Mesenchymal stem cell (in vitro differentiated cells and primary cell): Measurements from ENCODE around the gene KLF7.

Source experiments
- DNase-seq: peaks from one replicate; pipeline ENCODE4 v3.0.0-alpha.2; 2013
- H2AFZ ChIP-seq: one replicate; pipeline ENCODE4 v1.6.1; 2013; ENCODE audit warnings: low read depth, mild to moderate bottlenecking, control low read depth, inconsistent platforms, low read length, moderate library complexity
- H2AK5ac ChIP-seq: 2 replicates; pipeline ENCODE4 v1.6.1; 2013; ENCODE audit warnings: low read length, moderate library complexity, mild to moderate bottlenecking, inconsistent platforms; ENCODE audit not compliant: severe bottlenecking
- H2BK120ac ChIP-seq: one replicate; pipeline ENCODE4 v1.6.1; 2013; ENCODE audit warnings: low read depth, mild to moderate bottlenecking, inconsistent platforms, low read length, moderate library complexity
- H2BK12ac ChIP-seq, 2 experiments: one replicate each; pipeline ENCODE4 v1.6.1; 2013; ENCODE audit warnings: inconsistent platforms in 2 of 2, low read length in 2 of 2, mild to moderate bottlenecking in 2 of 2, moderate library complexity in 2 of 2, control low read depth in 1 of 2
- H2BK15ac ChIP-seq: one replicate; pipeline ENCODE4 v1.6.1; 2013; ENCODE audit warnings: mild to moderate bottlenecking, low read depth, inconsistent platforms; ENCODE audit not compliant: poor library complexity, severe bottlenecking
- H2BK5ac ChIP-seq: 2 replicates; pipeline ENCODE4 v1.6.1; 2013; ENCODE audit warnings: low read depth, mild to moderate bottlenecking, low read length, control low read depth, inconsistent platforms; ENCODE audit not compliant: poor library complexity, severe bottlenecking
- H3K14ac ChIP-seq, 2 experiments: one replicate each; pipeline ENCODE4 v1.6.1; 2013; ENCODE audit warnings: inconsistent platforms in 2 of 2, low read length in 2 of 2, control low read depth in 1 of 2, mild to moderate bottlenecking in 1 of 2, moderate library complexity in 1 of 2
- H3K18ac ChIP-seq, 2 experiments: one replicate each; pipeline ENCODE4 v1.6.1; 2013; ENCODE audit warnings: inconsistent platforms in 2 of 2, low read length in 2 of 2, control low read depth in 1 of 2, low read depth in 1 of 2, mild to moderate bottlenecking in 1 of 2
- H3K23ac ChIP-seq, 2 experiments: one replicate each; pipeline ENCODE4 v1.6.1; 2013; ENCODE audit warnings: inconsistent platforms in 2 of 2, low read length in 2 of 2, mild to moderate bottlenecking in 2 of 2, moderate library complexity in 2 of 2, control low read depth in 1 of 2
- H3K27ac ChIP-seq: 2 replicates; pipeline ENCODE4 v1.5.1; 2013; ENCODE audit warnings: mild to moderate bottlenecking, moderate library complexity, low read length, control low read depth, inconsistent platforms; ENCODE audit not compliant: poor library complexity, severe bottlenecking
- H3K27me3 ChIP-seq, 2 experiments: 2 replicates each; pipeline versions ENCODE4 v1.6.1 to v1.7.0; 2013; ENCODE audit warnings: low read length in 2 of 2, mild to moderate bottlenecking in 2 of 2, moderate library complexity in 2 of 2, control low read depth in 1 of 2, inconsistent platforms in 1 of 2; ENCODE audit not compliant: control insufficient read depth in 1 of 2, insufficient read depth in 1 of 2
- H3K36me3 ChIP-seq, 2 experiments: 2 replicates each; pipeline versions ENCODE4 v1.6.1 to v1.7.0; 2013; ENCODE audit warnings: low read length in 2 of 2, control low read depth in 1 of 2, inconsistent platforms in 1 of 2, low read depth in 1 of 2, mild to moderate bottlenecking in 1 of 2; ENCODE audit not compliant: insufficient read depth in 2 of 2, control insufficient read depth in 1 of 2
- H3K4ac ChIP-seq, 2 experiments: one replicate each; pipeline ENCODE4 v1.6.1; 2013; ENCODE audit warnings: inconsistent platforms in 2 of 2, low read length in 2 of 2, mild to moderate bottlenecking in 2 of 2, moderate library complexity in 2 of 2, control low read depth in 1 of 2, low read depth in 1 of 2
- H3K4me1 ChIP-seq: 2 replicates; pipeline ENCODE4 v1.6.1; 2013; ENCODE audit warnings: low read depth, low read length, control low read depth; ENCODE audit not compliant: control insufficient read depth, insufficient read depth
- H3K4me2 ChIP-seq: 2 replicates; pipeline ENCODE4 v1.6.1; 2013; ENCODE audit warnings: low read length, mild to moderate bottlenecking, inconsistent platforms; ENCODE audit not compliant: poor library complexity, severe bottlenecking
- H3K4me3 ChIP-seq, 2 experiments: 2 replicates each; pipeline versions ENCODE4 v1.5.1 to v1.7.0; 2013; ENCODE audit warnings: low read length in 2 of 2, mild to moderate bottlenecking in 2 of 2, control low read depth in 1 of 2, low read depth in 1 of 2; ENCODE audit not compliant: insufficient read depth in 1 of 2
- H3K79me1 ChIP-seq: replicated peaks from 2 replicates; pipeline ENCODE4 v1.6.1; 2013; ENCODE audit warnings: mild to moderate bottlenecking, control low read depth, low read length, inconsistent platforms; ENCODE audit not compliant: poor library complexity, severe bottlenecking
- H3K9ac ChIP-seq: 2 replicates; pipeline ENCODE4 v1.7.0; 2013; ENCODE audit warnings: mild to moderate bottlenecking, low read length, moderate library complexity
- H3K9me3 ChIP-seq: 2 replicates; pipeline ENCODE4 v1.7.0; 2013; ENCODE audit warnings: mild to moderate bottlenecking, low read length; ENCODE audit not compliant: control insufficient read depth
- H4K8ac ChIP-seq: one replicate; pipeline ENCODE4 v1.6.1; 2013; ENCODE audit warnings: inconsistent platforms, mild to moderate bottlenecking, low read length, moderate library complexity
- H4K91ac ChIP-seq: one replicate; pipeline ENCODE4 v1.6.1; 2013; ENCODE audit warnings: mild to moderate bottlenecking, low read length, inconsistent platforms
- WGBS: methylation state at CpG from one replicate; pipeline ENCODE4 v1.1.7; 2013; ENCODE audit warnings: mixed read lengths; 5-methylcytosine and 5-hydroxymethylcytosine counted together

The KLF7 gene

DNA sequence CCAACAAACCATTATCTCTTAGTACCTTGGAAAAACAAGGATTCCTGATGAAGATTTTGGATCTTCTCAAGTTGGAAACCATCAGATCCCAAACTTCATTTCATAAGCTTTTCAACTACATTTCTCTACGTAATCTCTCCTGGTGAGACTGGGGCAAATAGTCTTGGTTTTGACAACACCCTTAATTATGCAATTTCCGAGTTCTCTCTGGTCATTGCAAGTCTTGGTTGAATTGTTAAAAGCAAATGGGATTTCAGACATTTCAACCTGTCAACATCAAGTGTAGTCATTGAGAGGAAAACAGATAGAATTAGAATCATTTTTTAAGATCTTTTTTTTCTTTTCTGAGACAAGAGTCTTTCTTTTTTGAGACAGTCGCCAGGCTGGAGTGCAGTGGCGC is 26.2 kb downstream of the KLF7 start:
- H2BK12ac ChIP-seq: no peak overlapping the region
- H3K23ac ChIP-seq: no peak overlapping the region
- H2BK120ac ChIP-seq: no peak overlapping the region
- 100% methylated on average over 4 of the region's 4 CpGs for WGBS
- H4K8ac ChIP-seq: no peak overlapping the region
- H3K27ac ChIP-seq: no peak overlapping the region
- no peak overlapping the region for H3K4me3 ChIP-seq
- no peak overlapping the region for H2AK5ac ChIP-seq
- no peak overlapping the region for H2BK15ac ChIP-seq
- H3K14ac ChIP-seq: no peak overlapping the region
- no peak overlapping the region for H3K9ac ChIP-seq
- no peak overlapping the region for H4K91ac ChIP-seq
- no peak overlapping the region for H3K18ac ChIP-seq
- no peak overlapping the region for H2BK5ac ChIP-seq
- H3K79me1 ChIP-seq: peaks cover 2% of the 10 kb centered on the region
- H3K27me3 ChIP-seq: no peaks in the 10 kb centered on the region
- H3K36me3 ChIP-seq: peaks cover 0 to 9% of the 10 kb centered on the region in 2 experiments
- DNase-seq: no peak
- H3K4me1 ChIP-seq: peaks cover 12% of the 10 kb centered on the region
- no peak overlapping the region for H3K4ac ChIP-seq
- H3K9me3 ChIP-seq: no peaks in the 10 kb centered on the region
- H3K4me2 ChIP-seq: no peak overlapping the region
- no peak overlapping the region for H2AFZ ChIP-seq

DNA sequence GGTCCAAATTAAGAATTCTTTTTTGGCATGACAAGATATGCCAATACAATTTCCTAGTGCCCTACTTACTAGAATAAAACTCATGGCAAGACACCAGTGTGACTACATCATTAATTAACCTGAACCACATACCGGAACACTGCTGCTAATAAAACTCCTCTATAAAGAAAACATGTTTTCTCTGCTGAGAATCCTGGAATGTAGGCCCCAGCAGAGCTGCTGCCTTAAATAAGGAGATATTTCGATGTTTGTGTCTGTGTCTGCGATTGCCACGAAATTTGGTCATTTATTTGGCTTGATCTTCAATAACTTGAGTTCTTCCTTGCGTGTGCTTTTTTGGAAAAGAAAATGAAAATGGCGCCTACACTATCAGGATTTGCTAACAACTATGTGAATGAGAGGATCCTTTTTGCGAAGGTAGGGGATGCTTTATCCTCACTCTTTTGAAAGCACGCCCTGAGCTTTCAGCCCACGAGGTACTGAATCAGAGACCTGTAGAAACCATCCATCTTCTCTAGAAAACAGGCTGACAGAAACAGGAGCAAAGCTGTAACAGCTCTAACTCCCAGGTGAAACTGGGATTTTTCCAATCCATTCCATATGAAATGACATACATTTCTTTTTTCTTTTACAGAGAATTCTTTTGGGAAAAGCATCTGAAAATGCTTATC is 27.0 kb downstream of the KLF7 start:
- no peak overlapping the region for H4K8ac ChIP-seq
- no peaks in the 10 kb centered on the region for H3K9me3 ChIP-seq
- no peak overlapping the region for H3K4me3 ChIP-seq
- H2BK15ac ChIP-seq: no peak overlapping the region
- H2AFZ ChIP-seq: no peak overlapping the region
- no peak overlapping the region for H2BK12ac ChIP-seq
- peaks cover 0 to 9% of the 10 kb centered on the region in 2 experiments for H3K36me3 ChIP-seq
- H3K79me1 ChIP-seq: peaks cover 2% of the 10 kb centered on the region
- WGBS: 96% methylated on average over 9 of the region's 9 CpGs
- DNase-seq: no peak
- peak overlapping the region; percentile 74 for H2BK5ac ChIP-seq
- H3K14ac ChIP-seq: no peak overlapping the region
- peak overlapping the region; percentile 86 for H3K27ac ChIP-seq
- H3K9ac ChIP-seq: no peak overlapping the region
- no peak overlapping the region for H2BK120ac ChIP-seq
- no peak overlapping the region for H3K18ac ChIP-seq
- H4K91ac ChIP-seq: no peak overlapping the region
- H3K4me2 ChIP-seq: peak overlapping the region; percentile 12
- H3K23ac ChIP-seq: no peak overlapping the region
- H3K4me1 ChIP-seq: peaks cover 11% of the 10 kb centered on the region
- H3K4ac ChIP-seq: no peak overlapping the region
- H3K27me3 ChIP-seq: no peaks in the 10 kb centered on the region
- peak overlapping the region; percentile 91 for H2AK5ac ChIP-seq

DNA sequence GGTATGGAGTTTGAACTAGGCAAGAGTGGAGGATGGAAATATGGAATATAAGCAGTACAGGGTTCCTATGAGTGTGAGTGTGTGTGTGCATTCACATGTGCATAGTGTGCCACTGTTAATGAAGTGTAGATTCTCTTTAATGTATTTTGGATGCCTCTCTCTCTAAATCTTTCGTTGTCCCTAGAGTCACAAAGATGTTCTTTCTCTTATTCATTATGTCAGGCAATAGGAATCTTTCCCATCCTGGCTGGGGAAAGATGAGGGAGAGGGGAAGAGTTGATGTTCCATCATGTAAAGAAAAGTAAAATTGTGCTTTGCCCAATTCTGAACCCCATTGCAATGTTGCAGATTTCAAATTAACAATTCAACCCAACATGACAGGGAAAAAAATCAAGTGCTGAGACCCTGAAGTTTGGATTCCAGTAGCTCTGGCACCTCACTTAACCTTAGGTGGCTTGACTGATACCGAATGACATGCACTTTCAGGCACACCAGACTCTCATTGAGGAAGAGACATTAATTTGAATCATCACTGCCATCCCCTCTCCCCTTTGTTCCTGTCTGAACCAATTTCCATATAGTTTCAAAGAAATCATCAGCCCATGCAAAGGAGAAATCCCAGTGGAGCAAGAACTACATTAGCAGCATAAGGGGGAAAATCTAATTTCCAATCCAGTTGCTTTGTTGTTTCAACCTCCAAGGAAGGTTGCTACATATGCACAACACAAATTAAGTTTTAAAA is 28.0 kb downstream of the KLF7 start:
- no peak overlapping the region for H2BK5ac ChIP-seq
- H3K23ac ChIP-seq: no peak overlapping the region
- H3K4me1 ChIP-seq: peaks cover 13% of the 10 kb centered on the region
- H3K9ac ChIP-seq: no peak overlapping the region
- H2BK12ac ChIP-seq: peak overlapping the region in 1 of 2 experiments; percentile 50
- H3K36me3 ChIP-seq: peaks cover 0 to 9% of the 10 kb centered on the region in 2 experiments
- no peak overlapping the region for H2AFZ ChIP-seq
- no peak for DNase-seq
- no peaks in the 10 kb centered on the region for H3K27me3 ChIP-seq
- peak overlapping the region; percentile 81 for H3K27ac ChIP-seq
- no peak overlapping the region for H2BK15ac ChIP-seq
- H3K79me1 ChIP-seq: peaks cover 2% of the 10 kb centered on the region
- no peak overlapping the region for H4K91ac ChIP-seq
- no peak overlapping the region for H3K4me3 ChIP-seq
- H3K14ac ChIP-seq: no peak overlapping the region
- no peak overlapping the region for H3K4me2 ChIP-seq
- no peak overlapping the region for H2BK120ac ChIP-seq
- no peaks in the 10 kb centered on the region for H3K9me3 ChIP-seq
- 79% methylated on average over 1 of the region's 2 CpGs for WGBS
- H2AK5ac ChIP-seq: peak overlapping the region; percentile 17
- no peak overlapping the region for H3K18ac ChIP-seq
- H3K4ac ChIP-seq: no peak overlapping the region
- H4K8ac ChIP-seq: no peak overlapping the region

DNA sequence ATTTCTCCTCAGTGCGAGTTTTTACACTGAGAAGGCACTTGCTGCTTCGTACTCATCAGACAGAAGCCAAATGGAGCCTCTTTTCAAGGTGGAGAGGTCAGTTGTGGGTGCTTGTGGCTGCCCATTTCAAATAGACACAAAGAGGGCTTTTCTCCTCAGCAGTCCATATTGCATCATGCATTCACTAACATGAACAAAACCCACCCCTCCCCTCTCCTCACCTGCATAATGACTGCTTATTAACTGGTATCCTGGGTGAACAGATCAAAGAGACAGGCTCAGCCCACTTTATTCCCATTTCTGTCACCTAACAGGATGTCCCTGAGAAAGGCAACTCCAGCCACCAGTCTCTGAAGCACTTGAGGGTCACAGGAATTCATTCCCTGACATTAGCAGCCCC is 28.9 kb downstream of the KLF7 start:
- Histone ChIP-seq H2AK5ac (peak overlapping the region; percentile 57), H4K91ac (no peak overlapping the region), H2BK5ac (no peak overlapping the region), H4K8ac (no peak overlapping the region), H3K4me1 (peaks cover 15% of the 10 kb centered on the region), H2BK15ac (no peak overlapping the region), H3K9ac (no peak overlapping the region), H3K79me1 (peaks cover 2% of the 10 kb centered on the region), H3K27me3 (no peaks in the 10 kb centered on the region), H3K36me3 (peaks cover 0 to 9% of the 10 kb centered on the region in 2 experiments), H3K4me2 (no peak overlapping the region), H3K4ac (no peak overlapping the region), H3K27ac (peak overlapping the region; percentile 44), H3K4me3 (no peak overlapping the region), H3K18ac (peak overlapping the region in 1 of 2 experiments; percentile 34), H2BK120ac (no peak overlapping the region), H2AFZ (no peak overlapping the region), H2BK12ac (no peak overlapping the region), H3K9me3 (no peaks in the 10 kb centered on the region), H3K23ac (peak overlapping the region in 1 of 2 experiments; percentile 1), H3K14ac (no peak overlapping the region)
- DNase-seq: no peak
- WGBS: 76% methylated on average over 2 of the region's 2 CpGs
